GM18951 (cell line): ENCODE measurements around the gene POLG.

ENCODE experiments used
- POLR2A ChIP-seq: IDR thresholded peaks from 4 replicates; pipeline ENCODE4 v1.6.1; 2011; ENCODE audit warnings: mild to moderate bottlenecking; ENCODE audit not compliant: insufficient read length, insufficient read depth; ENCODE audit errors: extremely low read depth
- in situ Hi-C: fragments of 300-500 bp; cut with MboI; formaldehyde crosslinking; loops from one replicate; pipeline ENCODE4 v1.12.0; 2022; ENCODE audit warnings: low sequenced_read_pairs, mixed read lengths, inconsistent platforms; ENCODE audit not compliant: unreplicated experiment

The POLG gene

GRCh38 chr15:89375093-89376005, 40.7 kb upstream of the POLG start:
- in situ Hi-C loops: no loop called here
- no peak for TF ChIP-seq POLR2A

GRCh38 chr15:89374086-89374981, 39.7 kb upstream of the POLG start:
- no peak for TF ChIP-seq POLR2A
- in situ Hi-C loops: no loop called here

DNA sequence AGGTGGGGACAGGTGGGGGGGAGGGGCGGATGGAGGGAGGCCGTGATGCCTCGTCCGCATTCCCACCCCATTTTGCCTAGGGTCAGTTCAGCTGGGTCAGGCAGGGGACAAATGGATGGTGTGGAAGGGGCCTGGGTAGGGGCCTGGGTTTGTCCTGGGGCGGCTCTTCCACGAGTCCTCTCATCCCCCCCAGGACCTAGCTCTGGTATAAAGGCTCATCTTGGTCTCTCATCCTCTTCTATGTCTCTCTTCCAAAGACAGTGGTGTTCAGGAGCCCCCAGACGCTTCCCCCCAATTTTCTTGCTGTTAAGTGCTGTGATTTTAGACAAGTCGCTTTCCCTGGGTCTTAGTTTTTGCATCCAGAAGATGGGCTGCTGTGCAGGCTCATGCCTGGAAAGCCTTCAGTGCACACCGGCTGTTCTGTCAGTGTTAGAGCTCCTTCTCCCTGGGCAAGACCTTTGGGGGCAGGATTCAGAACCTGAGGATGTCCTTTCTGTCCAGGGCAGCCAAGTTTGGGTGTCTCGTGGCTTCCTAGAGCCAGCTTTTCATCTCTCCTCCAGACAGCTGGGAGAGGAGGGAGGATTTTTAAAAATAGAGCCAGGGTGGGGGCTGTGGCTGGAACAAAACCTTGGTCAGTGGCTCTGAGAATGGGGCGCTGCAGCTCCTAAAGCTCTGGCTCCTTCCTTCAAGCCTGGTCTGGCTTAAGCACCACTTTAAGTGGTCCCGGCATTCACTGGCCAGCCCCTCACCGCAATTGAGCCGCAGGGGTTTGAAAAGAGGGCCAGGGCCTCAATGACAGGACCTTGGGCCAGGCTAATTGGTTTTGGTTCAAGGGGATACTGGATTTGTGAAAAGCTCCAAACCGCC, 37.7 kb upstream of the POLG start:
- no peak for TF ChIP-seq POLR2A
- in situ Hi-C loops: no loop called here

DNA sequence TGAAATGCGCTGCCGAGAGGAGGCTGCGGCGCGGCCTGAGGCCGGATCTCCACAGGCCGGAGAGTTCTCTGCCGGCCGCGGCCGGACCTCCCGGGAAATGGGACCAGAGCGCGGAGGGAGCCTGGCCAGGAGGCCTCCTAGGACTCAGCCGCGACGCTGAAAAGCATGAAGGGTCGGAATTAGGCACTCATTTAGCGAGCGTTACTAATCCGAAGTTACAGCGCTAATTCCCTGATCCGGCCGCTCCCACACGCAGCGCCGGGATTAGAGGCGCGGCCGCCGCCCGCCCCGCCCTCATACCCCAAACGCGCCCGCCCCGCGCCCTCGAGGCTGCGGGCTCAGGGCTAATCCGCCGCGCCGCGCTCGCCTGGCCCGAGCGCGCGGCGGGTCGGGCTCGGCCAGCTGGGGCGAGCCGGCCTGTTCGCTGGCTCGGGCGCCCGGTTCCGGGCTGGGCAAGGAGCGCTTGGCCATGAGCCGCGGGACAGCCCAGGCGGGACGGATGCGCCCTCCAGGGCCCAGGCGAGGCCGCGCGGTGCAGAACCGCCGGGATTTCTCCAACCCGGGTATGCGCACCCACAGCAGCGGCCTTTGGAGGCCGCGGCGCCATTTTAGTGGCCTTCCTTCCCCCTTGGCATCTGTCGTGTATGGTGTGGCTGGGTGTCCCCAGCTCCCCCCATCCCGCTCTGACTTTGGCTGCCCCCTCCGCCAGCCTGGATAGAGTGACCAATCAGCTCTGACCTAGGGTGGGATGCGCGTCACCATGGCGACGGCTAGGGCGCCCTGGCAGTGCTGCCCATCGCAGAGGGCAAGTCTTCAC, 36.8 kb upstream of the POLG start:
- in situ Hi-C loops: no loop called here
- no peak for TF ChIP-seq POLR2A

DNA sequence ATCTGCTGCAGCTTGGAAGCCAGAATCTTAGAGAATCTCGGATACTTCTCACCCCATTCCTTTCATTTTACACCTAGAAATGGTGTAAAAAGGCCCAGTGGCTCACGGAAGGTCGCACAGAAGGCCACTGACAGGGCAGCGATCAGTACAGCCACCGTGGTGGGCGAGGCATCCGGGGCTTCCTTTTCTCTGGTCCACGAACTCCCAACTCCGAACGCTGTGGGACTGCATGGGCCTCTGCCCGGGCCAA, 36.3 kb upstream of the POLG start:
- in situ Hi-C loops: no loop called here
- TF ChIP-seq POLR2A: no peak

DNA sequence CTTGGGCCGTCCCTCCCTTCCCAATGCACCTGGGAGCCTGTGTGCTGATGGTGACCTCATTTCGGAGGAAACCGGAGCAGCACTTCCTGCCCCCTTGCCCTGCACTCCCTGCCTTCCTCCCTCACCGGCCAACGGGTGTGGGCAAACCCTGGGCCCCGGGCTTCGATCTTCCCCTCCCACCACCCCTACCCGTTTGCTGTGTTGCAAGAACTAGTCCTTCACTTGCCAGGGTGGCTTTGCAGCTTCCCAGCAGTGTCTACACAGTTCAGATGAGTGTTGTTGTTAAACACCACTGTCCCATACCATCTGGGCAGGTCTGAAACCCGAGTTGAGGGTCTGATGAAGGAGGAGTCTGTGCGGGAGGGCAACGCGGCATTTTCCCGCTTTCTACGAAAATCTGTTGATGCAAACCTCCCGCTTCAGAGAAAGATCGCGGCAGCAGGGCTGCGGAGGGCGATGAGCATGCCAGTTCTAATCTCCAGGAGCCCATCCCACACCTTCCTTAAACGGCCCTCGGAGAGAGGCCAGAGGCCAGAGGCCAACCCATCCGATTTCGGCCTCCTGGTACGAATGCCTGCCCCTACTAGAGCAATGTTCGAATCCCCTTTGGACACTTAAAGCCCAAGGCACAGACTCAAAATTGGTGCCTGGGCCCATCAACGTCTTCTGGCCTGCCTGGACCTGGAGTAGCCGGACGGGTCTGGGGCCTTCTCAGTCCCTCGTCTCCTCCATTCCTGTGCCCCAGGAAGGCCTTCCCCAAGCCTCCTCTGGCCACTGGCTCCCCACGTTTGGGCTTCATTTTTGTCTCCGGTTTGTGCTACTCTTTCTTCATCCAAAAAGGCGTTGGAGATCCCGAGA, 35.7 kb upstream of the POLG start:
- in situ Hi-C loops: no loop called here
- no peak for TF ChIP-seq POLR2A

DNA sequence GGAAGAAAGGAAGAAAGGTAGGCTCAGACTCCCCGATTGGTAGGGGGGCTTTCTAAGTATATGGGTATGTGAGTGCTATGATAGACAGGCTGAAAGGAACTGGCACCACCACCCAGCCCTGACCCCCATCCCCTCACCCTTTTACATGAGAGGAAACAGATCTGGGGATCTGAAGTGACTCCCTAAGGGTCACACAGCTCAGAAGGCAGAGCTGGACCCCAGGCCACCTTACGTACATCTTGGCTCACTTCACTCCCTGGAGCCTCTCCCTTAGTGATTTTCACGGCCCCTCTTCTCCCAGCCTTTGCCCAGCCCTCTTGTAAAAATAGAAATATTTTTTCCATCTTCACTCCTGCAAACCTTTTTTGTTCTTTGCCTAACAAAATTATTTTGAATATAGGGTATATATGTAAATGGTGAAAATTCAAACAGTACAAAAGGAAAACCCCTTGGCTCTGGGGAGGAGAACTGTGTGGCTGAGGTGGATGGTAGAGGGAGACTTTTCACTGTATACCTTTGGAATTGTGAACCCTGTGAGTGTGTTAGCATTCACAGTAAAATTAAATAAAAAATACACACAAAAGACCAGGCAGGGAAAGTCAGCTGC, 34.8 kb upstream of the POLG start:
- no peak for TF ChIP-seq POLR2A
- in situ Hi-C loops: no loop called here

- no peak for TF ChIP-seq POLR2A
- in situ Hi-C loops: no loop called here
Observed at GRCh38 chr15:89368566-89369223, 34.1 kb upstream of the POLG start.

DNA sequence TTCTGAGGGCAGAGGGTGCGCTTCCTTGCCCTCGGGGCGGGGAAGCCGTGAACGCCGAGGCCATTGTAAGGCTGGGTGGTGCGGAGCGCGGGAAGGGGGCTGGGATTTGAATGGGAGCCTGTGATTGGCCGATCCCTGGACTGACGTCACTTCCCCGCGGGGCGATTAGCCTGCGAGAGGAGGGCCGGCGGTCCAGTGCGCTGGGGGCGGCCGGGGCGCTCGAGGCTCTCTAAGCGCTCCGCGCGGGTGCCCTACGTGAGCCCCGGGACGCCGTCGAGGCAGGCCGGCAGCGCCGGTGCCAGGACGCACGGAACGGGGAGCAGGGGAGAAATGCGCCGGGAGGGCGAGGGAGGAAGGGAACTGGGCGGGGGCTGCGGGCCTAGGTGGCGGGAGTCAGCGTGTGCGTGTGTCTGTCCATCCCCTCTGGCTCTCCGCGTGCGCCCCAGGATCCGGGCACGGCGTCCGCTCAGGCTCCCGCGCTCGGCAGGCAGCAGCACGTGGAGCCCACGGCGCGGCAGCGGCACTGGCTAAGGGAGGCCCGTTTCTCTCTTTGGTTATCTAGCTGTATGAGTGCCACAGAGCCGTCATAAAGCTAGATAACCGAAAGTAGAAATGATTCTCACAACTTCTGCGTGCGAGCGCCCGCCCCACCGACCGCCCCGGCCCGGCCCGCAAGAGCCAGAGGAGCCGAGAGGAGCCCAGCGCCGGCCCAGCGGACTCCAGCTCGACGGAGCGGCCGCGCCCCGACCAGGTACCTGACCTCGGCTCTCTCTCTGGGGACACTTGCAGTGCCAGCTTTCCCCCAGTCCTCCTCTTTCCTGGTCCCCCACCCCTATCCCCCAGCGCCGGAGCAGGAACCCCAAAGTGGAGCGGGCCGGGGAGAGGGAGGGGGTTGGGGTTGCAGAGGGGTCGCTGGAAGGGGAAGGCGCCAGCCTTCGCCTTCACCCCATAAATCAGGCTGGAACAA, 33.1 kb upstream of the POLG start:
- no peak for TF ChIP-seq POLR2A
- in situ Hi-C loops: no loop called here
